ENCODE results near the gene TENM3. TPM values are rescaled to one million over a fixed set of nuclear protein-coding genes. Genes with fewer than 3 reads are reported as not detected.

TENM3 gene
- total and polyA plus RNA-seq, 2 of the 8 experiments (the other 6 are each of a cell fraction or from before 2014, with no cell fraction given) = 36.9 to 69.3 TPM

- H3K4ac ChIP-seq (replicated peaks; ENCODE audit: insufficient read length, low read depth, low read length) = no peak overlapping the region
- H3K4me3 ChIP-seq (ENCODE audit: extremely low read depth in 1 of 4, insufficient read depth in 2 of 4, low read depth in 3 of 4, low read length in 4 of 4) = no peak overlapping the region
- H3K36me3 ChIP-seq (ENCODE audit: control insufficient read depth in 2 of 4, insufficient read depth in 4 of 4, low read length in 3 of 4) = no peaks in the 10 kb centered on the region; a peak in 1 of 8 replicates
- H3K9ac ChIP-seq (replicated peaks in 1 of 4; ENCODE audit: extremely low read depth in 1 of 4, low read depth in 3 of 4, low read length in 3 of 4) = no peak overlapping the region
- H3K23ac ChIP-seq (ENCODE audit: insufficient read length) = no peak overlapping the region
- H4K20me1 ChIP-seq (replicated peaks in 1 of 2; ENCODE audit: control insufficient read depth in 1 of 2, insufficient read depth in 2 of 2, low read length in 2 of 2) = no peaks in the 10 kb centered on the region
- no peak overlapping the region for H2BK20ac ChIP-seq (ENCODE audit: low read length)
- DNase-seq (ENCODE audit: low read depth in 1 of 2, low spot score in 2 of 2) (no peak), FAIRE-seq (no peak)
- peaks cover 0 to 2% of the 10 kb centered on the region in 2 experiments; a peak in 1 of 4 replicates for H3K9me3 ChIP-seq (ENCODE audit: insufficient read depth in 2 of 2, low read depth in 1 of 2, low read length in 1 of 2)
- WGBS, 2 experiments (ENCODE audit: extremely low coverage in 1 of 2, insufficient coverage in 1 of 2, insufficient read length in 1 of 2, insufficient replicate concordance in 2 of 2, low coverage in 1 of 2, low lambda C conversion rate in 2 of 2, missing lambda C conversion rate in 1 of 2) = 83% methylated on average over 1 of the region's 1 CpG; no CpG with 5 or more reads in 1 of the 2 experiments
- no peaks in the 10 kb centered on the region for H3K27me3 ChIP-seq (replicated peaks in 1 of 4; ENCODE audit: control insufficient read depth in 3 of 4, extremely low read depth in 1 of 4, insufficient read depth in 3 of 4, low read length in 3 of 4)
- no peak overlapping the region for H2AFZ ChIP-seq (ENCODE audit: low read length)
- H3K23me2 ChIP-seq (ENCODE audit: low read depth, low read length) = no peaks in the 10 kb centered on the region
- no peak overlapping the region for H2BK5ac ChIP-seq (ENCODE audit: low read depth, low read length)
- H3K56ac ChIP-seq (replicated peaks; ENCODE audit: insufficient read length, low read depth, low read length) = no peak overlapping the region
- ChIA-PET POLR2A (ENCODE audit: partially characterized antibody) (no interaction called here), CTCF (ENCODE audit: partially characterized antibody) (interaction anchor here (0.5 to 0.7 kb wide), 3 partner anchors 8 to 656 kb away, joined by 3 read pairs; no protein-coding TSS in a partner anchor)
- no peak overlapping the region for H4K5ac ChIP-seq (ENCODE audit: insufficient read length, low read depth, low read length)
- H3K14ac ChIP-seq (ENCODE audit: insufficient read length) = no peak overlapping the region
- no peak overlapping the region for H2BK120ac ChIP-seq (replicated peaks; ENCODE audit: low read depth, low read length)
- H3K4me2 ChIP-seq (ENCODE audit: insufficient read depth in 1 of 2, low read depth in 2 of 2, low read length in 2 of 2) = no peak overlapping the region
- H4K8ac ChIP-seq (ENCODE audit: extremely low read depth, insufficient read depth, low read length) = no peak overlapping the region
- H3K4me1 ChIP-seq (replicated peaks in 1 of 4; ENCODE audit: control insufficient read depth in 3 of 4, insufficient read depth in 4 of 4, low read length in 3 of 4) = peaks cover 0 to 10% (median 5%) of the 10 kb centered on the region in 4 experiments; a peak in 4 of 7 replicates
- H3K79me1 ChIP-seq (ENCODE audit: low read depth, low read length) = no peaks in the 10 kb centered on the region; the same call in 1 of the 2 replicates
- H4K91ac ChIP-seq (replicated peaks; ENCODE audit: insufficient read length, low read length) = no peak overlapping the region
- no peak overlapping the region for H2AK5ac ChIP-seq (ENCODE audit: low read depth, low read length)
- H3K27ac ChIP-seq (ENCODE audit: low read depth, low read length) = no peak overlapping the region
- no peak overlapping the region for H3K18ac ChIP-seq (ENCODE audit: extremely low read depth, low read length)
- no peak overlapping the region for H2BK15ac ChIP-seq (ENCODE audit: low read length)
- H3K79me2 ChIP-seq (ENCODE audit: control insufficient read depth in 1 of 2, insufficient read depth in 2 of 2, low read length in 2 of 2) = peaks cover 0 to 5% of the 10 kb centered on the region in 2 experiments; a peak in 2 of 4 replicates
- no peak overlapping the region for H2BK12ac ChIP-seq (ENCODE audit: low read depth, low read length)
- TF ChIP-seq CEBPB (IDR thresholded peaks at IDR 0.05; ENCODE audit: low read depth, low read length) (no peak), RBBP5 (IDR thresholded peaks at IDR 0.05; ENCODE audit: borderline replicate concordance, low read depth, low read length) (no peak), JUND (IDR thresholded peaks at IDR 0.05; ENCODE audit: low read length) (no peak), BACH1 (IDR thresholded peaks at IDR 0.05; ENCODE audit: low read length) (no peak), NANOG (IDR thresholded peaks at IDR 0.05; ENCODE audit: insufficient read depth, low read depth, low read length, poor library complexity, severe bottlenecking) (no peak), POLR2AphosphoS5 (IDR thresholded peaks at IDR 0.05; ENCODE audit: low read depth, low read length) (no peak), YY1 (IDR thresholded peaks at IDR 0.05; ENCODE audit: low read depth, low read length) (no peak), CBX5 (IDR thresholded peaks at IDR 0.05; ENCODE audit: low read depth, low read length) (no peak), CBX8 (IDR thresholded peaks at IDR 0.05; ENCODE audit: borderline replicate concordance, low read depth, low read length) (no peak), CTCF (IDR thresholded peaks at IDR 0.05; ENCODE audit: control extremely low read depth in 1 of 3, insufficient read depth in 1 of 3, low read depth in 1 of 3, low read length in 3 of 3) (no peak), MAX (IDR thresholded peaks at IDR 0.05) (no peak)
These were observed 350.7 kb downstream of the TENM3 start for GRCh38 chr4:182593864-182594263.
